ENCODE data around the gene GPC6. TPM values are rescaled to one million over a fixed set of nuclear protein-coding genes. Genes with fewer than 3 reads are reported as not detected.

The GPC6 gene
- total RNA-seq, 1 donor from 2014 or later, result 18.7 TPM

GRCh38 chr13:93936901-93937300 lies 710.3 kb downstream of the GPC6 start:
- TF ChIP-seq CTCF (conservative IDR thresholded peaks at IDR 0.05; ENCODE audit: low read depth, low read length), result no peak
- H3K4me3 ChIP-seq (ENCODE audit: low read depth, low read length), result no peak overlapping the region
- no peak for DNase-seq (ENCODE audit: low read depth)

GRCh38 chr13:93941444-93941843 lies 714.8 kb downstream of the GPC6 start:
- no peak overlapping the region for H3K4me3 ChIP-seq (ENCODE audit: low read depth, low read length)
- TF ChIP-seq CTCF (conservative IDR thresholded peaks at IDR 0.05; ENCODE audit: low read depth, low read length), result no peak
- DNase-seq (ENCODE audit: low read depth), result no peak

DNA sequence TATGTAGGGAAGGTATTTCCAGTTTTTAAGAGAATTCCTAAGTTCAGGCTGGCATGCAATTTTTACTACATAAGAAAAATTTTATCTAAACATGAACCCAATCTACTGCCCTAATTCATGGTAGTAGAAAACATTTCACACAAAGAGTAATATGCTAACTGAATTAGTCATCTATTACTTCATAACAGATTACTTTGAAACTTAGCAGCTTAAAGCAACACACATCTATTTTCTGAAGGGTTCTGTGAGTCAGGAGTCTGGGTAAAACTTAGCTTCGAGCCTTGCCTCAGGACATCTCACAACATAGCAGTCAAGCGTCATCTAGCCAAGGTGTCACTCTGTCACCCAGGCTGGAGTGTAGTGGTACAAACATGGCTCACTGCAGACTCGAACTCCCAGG lies 715.4 kb downstream of the GPC6 start:
- no peak for TF ChIP-seq CTCF (conservative IDR thresholded peaks at IDR 0.05; ENCODE audit: low read depth, low read length)
- no peak overlapping the region for H3K4me3 ChIP-seq (ENCODE audit: low read depth, low read length)
- DNase-seq (ENCODE audit: low read depth), result no peak

DNA sequence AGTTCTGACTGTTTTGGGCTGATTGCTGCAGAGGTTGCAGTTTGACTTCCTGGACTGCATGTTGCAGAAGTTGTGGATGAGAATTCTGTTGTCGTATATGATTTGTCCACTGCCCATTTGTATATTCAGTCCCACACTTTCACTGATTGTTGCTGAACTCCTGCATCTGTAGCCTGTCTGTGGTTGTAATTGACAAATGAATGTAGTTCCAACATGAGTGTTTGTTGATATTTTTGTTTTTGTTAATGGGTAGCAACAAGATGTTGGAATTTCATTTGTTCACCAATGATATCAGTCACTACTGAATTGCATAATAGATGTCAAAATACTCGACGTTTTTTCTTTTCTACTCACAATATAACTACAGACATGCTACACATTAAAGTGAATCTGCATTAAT lies 719.0 kb downstream of the GPC6 start:
- H3K4me3 ChIP-seq (ENCODE audit: low read depth, low read length), result no peak overlapping the region
- no peak for DNase-seq (ENCODE audit: low read depth)
- no peak for TF ChIP-seq CTCF (conservative IDR thresholded peaks at IDR 0.05; ENCODE audit: low read depth, low read length)

DNA sequence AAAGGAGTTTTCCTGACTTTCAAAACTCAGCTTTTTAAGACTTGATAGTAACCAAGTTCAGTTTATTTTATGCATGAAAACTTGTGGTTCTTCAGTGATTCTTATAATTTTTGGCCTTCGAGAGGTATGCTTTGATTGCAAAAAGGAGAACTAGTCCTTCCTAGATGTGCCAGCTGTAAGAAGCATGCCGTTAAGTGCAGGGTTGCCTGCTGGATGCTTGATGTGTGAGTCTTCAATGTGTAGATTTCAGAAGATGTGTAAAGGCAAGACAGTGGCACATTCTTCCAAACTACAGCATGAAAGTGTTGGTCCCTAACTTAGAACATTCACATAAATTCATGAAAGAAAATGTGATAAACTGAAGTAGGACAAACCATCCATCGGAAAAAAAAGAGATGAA lies 720.4 kb downstream of the GPC6 start:
- H3K4me3 ChIP-seq (ENCODE audit: low read depth, low read length), result no peak overlapping the region
- TF ChIP-seq CTCF (conservative IDR thresholded peaks at IDR 0.05; ENCODE audit: low read depth, low read length), result no peak
- no peak for DNase-seq (ENCODE audit: low read depth)

DNA sequence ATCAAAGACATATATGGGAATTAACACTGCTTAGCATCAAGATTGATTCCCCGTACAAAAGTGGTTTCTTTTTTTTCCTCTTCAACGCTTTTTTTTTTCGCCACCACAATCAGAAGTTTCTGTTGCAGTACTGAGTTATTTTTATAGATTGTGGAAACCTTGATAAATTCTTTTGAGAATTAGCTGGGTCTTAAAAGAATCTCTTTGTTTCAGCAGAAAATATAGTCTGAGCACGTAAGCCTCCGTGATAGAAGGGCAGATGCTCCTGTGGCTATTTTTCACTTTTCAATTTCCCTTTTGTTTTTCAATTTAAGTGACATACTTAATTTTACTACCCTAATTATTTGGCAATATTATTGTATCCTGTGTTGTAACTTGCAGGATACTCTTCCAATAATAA lies 721.0 kb downstream of the GPC6 start:
- DNase-seq (ENCODE audit: low read depth), result no peak
- no peak overlapping the region for H3K4me3 ChIP-seq (ENCODE audit: low read depth, low read length)
- no peak for TF ChIP-seq CTCF (conservative IDR thresholded peaks at IDR 0.05; ENCODE audit: low read depth, low read length)

DNA sequence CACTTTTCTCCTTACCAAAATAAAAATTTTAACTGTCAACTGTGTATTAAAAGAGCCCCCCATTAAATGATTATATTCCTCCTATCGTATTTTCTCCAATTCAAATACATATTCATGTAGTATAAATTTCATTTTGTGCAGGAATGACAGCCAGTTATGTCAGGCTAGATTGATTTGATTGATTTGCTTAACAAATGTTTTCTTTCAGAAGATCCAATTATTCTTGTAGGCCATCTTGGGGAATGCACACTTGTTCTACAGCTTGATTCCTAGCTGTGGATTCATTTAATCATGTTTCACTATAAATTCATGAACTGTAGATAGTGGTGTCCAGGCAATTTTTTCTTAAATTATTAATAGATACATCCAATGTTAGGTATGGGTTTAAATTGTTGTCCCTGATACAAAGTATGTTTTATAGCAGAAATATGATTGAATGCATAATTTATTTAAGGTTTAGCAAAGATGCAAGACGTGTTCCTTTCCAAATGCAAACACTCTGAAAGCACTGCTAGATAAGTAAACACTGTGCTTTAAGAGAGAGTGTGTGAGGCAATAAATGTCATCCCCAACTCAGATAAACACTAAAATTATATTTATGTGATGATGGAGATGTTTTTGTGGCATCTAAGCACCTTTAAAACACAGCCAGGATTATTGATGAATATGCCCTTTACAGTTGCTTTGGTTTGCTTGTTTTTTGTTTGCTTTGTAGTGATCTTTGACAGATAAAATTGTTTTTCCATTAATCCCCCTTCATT lies 721.7 kb downstream of the GPC6 start:
- no peak for DNase-seq (ENCODE audit: low read depth)
- no peak for TF ChIP-seq CTCF (conservative IDR thresholded peaks at IDR 0.05; ENCODE audit: low read depth, low read length)
- H3K4me3 ChIP-seq (ENCODE audit: low read depth, low read length), result no peak overlapping the region

Data from epithelial cell of proximal tubule (primary cell).